Liver (tissue), 3 donors: Measurements from ENCODE around the gene CHRNA4.

ENCODE experiments used
- FOXA1 ChIP-seq: IDR thresholded peaks from 2 replicates; pipeline ENCODE4 v1.6.1; 2016; ENCODE audit warnings: antibody characterized with exemption
- HNF4A ChIP-seq, 2 donors: conservative IDR thresholded peaks; 2 replicates each; pipeline ENCODE4 v1.6.1; 2016; ENCODE audit warnings: antibody characterized with exemption in 2 of 2, mild to moderate bottlenecking in 2 of 2
- HNF4G ChIP-seq: IDR thresholded peaks from 2 replicates; pipeline ENCODE4 v1.6.1; 2016; ENCODE audit warnings: antibody characterized with exemption
- JUND ChIP-seq, 2 donors: IDR thresholded peaks; 2 replicates each; pipeline ENCODE4 v1.6.1; 2016; ENCODE audit warnings: antibody characterized with exemption in 2 of 2
- TAF1 ChIP-seq: conservative IDR thresholded peaks from 2 replicates; pipeline ENCODE4 v1.6.1; 2016; ENCODE audit warnings: antibody characterized with exemption, mild to moderate bottlenecking
- YY1 ChIP-seq: IDR thresholded peaks from 2 replicates; pipeline ENCODE4 v1.6.1; 2016; ENCODE audit warnings: antibody characterized with exemption, mild to moderate bottlenecking
- TF ChIP-seq, protein P1 (sequence below): fragments of 150-350 bp; IDR thresholded peaks from 2 replicates; pipeline ENCODE4 v1.5.1; 2017; ENCODE audit warnings: improper control_type of control experiment, low read depth, low read length; ENCODE audit not compliant: missing input control
- TF ChIP-seq, protein P2 (sequence below): IDR thresholded peaks from 2 replicates; pipeline ENCODE4 v1.6.1; 2016; ENCODE audit warnings: antibody characterized with exemption
- TF ChIP-seq, protein P3 (sequence below): IDR thresholded peaks from 2 replicates; pipeline ENCODE4 v1.6.1; 2016; ENCODE audit warnings: antibody characterized with exemption, mild to moderate bottlenecking
- donor health status: healthy.
- donor health status: healthy.

DNA sequence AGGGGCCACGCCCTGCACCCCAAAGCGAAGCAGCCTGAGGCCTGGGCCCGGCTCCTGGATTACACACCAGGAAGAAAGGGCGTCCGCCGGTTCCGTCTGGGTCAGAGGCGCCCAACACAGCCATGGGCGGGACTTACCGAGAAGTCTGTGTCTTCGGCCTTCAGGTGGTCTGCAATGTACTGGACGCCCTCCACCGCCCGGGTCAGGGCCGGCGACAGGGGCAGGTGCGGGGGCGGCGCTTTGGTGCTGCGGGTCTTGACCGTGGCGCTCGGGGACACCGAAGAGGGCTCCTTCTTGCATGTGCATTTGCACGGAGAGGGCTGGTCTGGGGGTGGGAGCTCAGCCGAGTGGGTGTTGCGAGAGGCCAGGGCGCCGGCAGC is 11.6 kb downstream of the CHRNA4 start:
- TF ChIP-seq, protein P1, sequence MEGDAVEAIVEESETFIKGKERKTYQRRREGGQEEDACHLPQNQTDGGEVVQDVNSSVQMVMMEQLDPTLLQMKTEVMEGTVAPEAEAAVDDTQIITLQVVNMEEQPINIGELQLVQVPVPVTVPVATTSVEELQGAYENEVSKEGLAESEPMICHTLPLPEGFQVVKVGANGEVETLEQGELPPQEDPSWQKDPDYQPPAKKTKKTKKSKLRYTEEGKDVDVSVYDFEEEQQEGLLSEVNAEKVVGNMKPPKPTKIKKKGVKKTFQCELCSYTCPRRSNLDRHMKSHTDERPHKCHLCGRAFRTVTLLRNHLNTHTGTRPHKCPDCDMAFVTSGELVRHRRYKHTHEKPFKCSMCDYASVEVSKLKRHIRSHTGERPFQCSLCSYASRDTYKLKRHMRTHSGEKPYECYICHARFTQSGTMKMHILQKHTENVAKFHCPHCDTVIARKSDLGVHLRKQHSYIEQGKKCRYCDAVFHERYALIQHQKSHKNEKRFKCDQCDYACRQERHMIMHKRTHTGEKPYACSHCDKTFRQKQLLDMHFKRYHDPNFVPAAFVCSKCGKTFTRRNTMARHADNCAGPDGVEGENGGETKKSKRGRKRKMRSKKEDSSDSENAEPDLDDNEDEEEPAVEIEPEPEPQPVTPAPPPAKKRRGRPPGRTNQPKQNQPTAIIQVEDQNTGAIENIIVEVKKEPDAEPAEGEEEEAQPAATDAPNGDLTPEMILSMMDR: no peak
- TF ChIP-seq YY1: no peak
- TF ChIP-seq, protein P2, sequence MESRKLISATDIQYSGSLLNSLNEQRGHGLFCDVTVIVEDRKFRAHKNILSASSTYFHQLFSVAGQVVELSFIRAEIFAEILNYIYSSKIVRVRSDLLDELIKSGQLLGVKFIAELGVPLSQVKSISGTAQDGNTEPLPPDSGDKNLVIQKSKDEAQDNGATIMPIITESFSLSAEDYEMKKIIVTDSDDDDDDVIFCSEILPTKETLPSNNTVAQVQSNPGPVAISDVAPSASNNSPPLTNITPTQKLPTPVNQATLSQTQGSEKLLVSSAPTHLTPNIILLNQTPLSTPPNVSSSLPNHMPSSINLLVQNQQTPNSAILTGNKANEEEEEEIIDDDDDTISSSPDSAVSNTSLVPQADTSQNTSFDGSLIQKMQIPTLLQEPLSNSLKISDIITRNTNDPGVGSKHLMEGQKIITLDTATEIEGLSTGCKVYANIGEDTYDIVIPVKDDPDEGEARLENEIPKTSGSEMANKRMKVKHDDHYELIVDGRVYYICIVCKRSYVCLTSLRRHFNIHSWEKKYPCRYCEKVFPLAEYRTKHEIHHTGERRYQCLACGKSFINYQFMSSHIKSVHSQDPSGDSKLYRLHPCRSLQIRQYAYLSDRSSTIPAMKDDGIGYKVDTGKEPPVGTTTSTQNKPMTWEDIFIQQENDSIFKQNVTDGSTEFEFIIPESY: no peak
- no peak for TF ChIP-seq JUND (IDR thresholded peaks at IDR 0.05)
- TF ChIP-seq, protein P3, sequence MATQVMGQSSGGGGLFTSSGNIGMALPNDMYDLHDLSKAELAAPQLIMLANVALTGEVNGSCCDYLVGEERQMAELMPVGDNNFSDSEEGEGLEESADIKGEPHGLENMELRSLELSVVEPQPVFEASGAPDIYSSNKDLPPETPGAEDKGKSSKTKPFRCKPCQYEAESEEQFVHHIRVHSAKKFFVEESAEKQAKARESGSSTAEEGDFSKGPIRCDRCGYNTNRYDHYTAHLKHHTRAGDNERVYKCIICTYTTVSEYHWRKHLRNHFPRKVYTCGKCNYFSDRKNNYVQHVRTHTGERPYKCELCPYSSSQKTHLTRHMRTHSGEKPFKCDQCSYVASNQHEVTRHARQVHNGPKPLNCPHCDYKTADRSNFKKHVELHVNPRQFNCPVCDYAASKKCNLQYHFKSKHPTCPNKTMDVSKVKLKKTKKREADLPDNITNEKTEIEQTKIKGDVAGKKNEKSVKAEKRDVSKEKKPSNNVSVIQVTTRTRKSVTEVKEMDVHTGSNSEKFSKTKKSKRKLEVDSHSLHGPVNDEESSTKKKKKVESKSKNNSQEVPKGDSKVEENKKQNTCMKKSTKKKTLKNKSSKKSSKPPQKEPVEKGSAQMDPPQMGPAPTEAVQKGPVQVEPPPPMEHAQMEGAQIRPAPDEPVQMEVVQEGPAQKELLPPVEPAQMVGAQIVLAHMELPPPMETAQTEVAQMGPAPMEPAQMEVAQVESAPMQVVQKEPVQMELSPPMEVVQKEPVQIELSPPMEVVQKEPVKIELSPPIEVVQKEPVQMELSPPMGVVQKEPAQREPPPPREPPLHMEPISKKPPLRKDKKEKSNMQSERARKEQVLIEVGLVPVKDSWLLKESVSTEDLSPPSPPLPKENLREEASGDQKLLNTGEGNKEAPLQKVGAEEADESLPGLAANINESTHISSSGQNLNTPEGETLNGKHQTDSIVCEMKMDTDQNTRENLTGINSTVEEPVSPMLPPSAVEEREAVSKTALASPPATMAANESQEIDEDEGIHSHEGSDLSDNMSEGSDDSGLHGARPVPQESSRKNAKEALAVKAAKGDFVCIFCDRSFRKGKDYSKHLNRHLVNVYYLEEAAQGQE: no peak
- TF ChIP-seq HNF4G: no peak
- TF ChIP-seq HNF4A (conservative IDR thresholded peaks at IDR 0.05): no peak
- TF ChIP-seq FOXA1: no peak
- no peak for TF ChIP-seq TAF1
